Head of caudate nucleus (tissue), 42 donors: ENCODE results near the gene MADCAM1.

ENCODE experiments used
- DNase-seq, 42 donors: peaks; one replicate each; pipeline versions ENCODE4 v3.0.0 to v3.0.0-alpha.2; 2020 to 2021; ENCODE audit warnings: mixed read lengths in 7 of 42
- intact Hi-C: fragments of 100-400 bp; cut with DNase I; formaldehyde crosslinking; loops from one replicate; pipeline ENCODE4 v1.15.0; 2022

The MADCAM1 gene

GRCh38 chr19:538641-539428, 42.5 kb downstream of the MADCAM1 start:
- intact Hi-C loops: no loop called here
- no peak for DNase-seq

- intact Hi-C loops: no loop called here
- DNase-seq: no peak
Measured at GRCh38 chr19:539429-540030, 43.2 kb downstream of the MADCAM1 start.

GRCh38 chr19:540867-541637, 44.8 kb downstream of the MADCAM1 start:
- intact Hi-C loops: no loop called here
- no peak for DNase-seq

GRCh38 chr19:541699-542098, 45.4 kb downstream of the MADCAM1 start:
- no peak for DNase-seq
- intact Hi-C loops: no loop called here

- no peak for DNase-seq
- intact Hi-C loops: no loop called here
Measured at GRCh38 chr19:542173-542866, 46.0 kb downstream of the MADCAM1 start.

- DNase-seq: peak in 3 of 42 donors; percentile 40 to 58 (median 46)
- intact Hi-C loops: no loop called here
Measured at GRCh38 chr19:543910-544608, 47.8 kb downstream of the MADCAM1 start, which contains the start of gene GZMM. Gene GZMM, plus strand, starts transcription at chr19:544053. Its CDS starts 19 bp downstream, at chr19:544072.

- no peak for DNase-seq
- intact Hi-C loops: no loop called here
Measured at GRCh38 chr19:547117-547516, 50.8 kb downstream of the MADCAM1 start.

DNA sequence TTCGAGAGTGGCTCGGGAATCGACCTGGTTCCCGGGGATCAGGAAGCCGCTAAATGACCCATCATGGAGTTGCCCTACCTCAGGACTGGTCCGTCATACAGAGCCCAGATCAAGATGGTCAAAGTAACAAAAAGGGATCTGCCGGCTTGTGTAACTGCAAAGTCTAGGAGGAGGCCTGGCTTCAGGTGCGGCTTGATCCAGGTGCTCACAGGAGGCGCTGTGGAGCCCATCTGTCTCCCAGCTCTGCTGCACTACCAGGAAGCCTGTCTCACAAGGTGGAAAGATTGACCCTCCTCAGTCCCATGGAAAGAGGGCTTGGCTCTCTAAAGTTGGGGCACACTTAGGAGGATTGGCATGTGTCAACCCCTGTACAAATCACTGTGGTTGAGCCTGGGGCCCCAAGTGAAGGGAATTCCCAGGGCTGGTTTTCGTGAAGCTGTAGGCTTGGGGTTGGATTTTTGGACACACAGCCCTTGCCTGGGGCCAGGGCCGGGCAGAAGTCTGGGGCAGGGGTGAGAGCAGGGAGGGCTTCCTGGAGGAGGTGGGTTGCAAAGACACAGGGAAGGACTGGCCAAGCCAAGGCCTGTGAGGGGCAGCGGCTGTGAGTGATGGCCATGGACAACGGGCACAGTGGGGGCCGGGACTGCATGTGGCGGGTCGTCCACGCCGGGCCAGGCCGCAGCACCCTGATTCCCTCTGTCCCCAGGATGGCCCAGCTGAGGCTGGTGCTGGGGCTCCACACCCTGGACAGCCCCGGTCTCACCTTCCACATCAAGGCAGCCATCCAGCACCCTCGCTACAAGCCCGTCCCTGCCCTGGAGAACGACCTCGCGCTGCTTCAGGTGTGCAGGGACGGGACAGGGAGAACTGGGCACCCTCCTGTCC, 51.8 kb downstream of the MADCAM1 start:
- intact Hi-C loops: no loop called here
- DNase-seq: no peak

GRCh38 chr19:548886-549830, 52.9 kb downstream of the MADCAM1 start:
- intact Hi-C loops: no loop called here
- DNase-seq: no peak

DNA sequence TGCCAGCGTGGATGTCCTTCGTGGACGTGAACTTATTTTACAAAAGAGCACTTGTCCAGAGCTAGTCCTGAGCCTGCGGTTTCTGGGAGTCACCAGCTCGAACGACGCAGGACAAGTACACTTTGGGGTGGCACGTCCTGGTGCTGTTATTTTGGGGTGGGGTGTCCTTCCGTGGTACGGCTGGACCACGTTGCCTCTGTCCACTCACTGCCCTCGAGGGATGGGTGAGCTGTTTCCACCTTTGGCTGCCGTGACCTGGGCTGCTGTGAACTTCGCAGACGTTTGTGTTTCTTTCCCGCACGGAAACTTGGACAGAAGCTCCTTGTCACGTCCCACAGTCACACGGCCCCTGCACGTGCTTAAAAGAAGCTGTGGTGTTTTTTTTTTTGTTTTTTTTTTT, 58.5 kb downstream of the MADCAM1 start:
- no peak for DNase-seq
- intact Hi-C loops: no loop called here
